Measurements from ENCODE around the gene CMSS1.

The CMSS1 gene

DNA sequence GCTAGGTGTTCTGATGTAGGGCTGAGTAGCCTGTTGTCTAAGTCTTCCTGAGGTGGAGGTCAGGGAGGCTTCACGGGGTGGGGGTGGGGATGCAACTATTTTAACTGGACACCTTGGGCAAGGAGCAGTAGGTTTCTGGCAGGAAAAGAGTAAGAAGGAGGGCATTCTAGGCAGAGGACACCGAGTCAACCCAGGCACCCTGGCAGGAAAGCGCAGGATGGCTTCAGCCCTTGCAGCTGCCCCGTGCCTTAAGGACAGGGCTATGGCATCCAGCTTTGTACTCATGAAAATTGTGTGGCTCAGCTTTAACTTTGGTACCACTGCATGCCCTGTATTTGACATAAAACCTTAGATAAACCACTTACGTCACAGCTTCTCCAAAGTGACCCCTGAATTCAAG, 303.0 kb downstream of the CMSS1 start:
- no peak for DNase-seq

- no peak for DNase-seq
Observed at GRCh38 chr3:100122321-100122720, 304.7 kb downstream of the CMSS1 start.

GRCh38 chr3:100123112-100123511, 305.4 kb downstream of the CMSS1 start:
- no peak for DNase-seq

DNA sequence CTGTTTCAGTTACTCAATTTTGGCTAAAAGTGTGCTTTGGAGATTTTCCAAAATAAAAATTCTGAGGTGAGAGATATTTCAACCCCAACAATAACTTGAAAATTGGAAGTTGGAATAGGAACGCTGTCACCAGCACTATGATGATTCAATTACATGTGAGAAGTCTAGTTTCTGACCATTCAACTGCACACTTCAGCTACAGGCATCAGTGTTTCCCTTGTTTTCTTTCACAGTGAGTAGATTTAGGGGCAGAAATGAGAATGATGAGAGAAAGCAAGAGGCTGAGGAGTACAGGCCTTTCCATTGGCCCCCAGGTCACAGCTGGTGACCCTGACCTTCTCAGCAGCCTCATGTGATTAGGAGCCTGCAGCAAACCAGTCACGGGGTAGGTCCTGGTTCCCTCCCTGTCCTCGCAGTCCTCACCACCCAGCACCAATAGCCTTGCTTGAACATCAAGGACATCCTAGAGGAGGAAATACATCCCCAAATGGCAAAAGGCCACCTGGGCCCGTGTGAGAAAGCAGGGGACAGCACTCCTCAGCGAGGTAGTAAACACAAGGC, 306.6 kb downstream of the CMSS1 start:
- no peak for DNase-seq

GRCh38 chr3:100125161-100125938, 307.7 kb downstream of the CMSS1 start:
- DNase-seq: no peak

DNA sequence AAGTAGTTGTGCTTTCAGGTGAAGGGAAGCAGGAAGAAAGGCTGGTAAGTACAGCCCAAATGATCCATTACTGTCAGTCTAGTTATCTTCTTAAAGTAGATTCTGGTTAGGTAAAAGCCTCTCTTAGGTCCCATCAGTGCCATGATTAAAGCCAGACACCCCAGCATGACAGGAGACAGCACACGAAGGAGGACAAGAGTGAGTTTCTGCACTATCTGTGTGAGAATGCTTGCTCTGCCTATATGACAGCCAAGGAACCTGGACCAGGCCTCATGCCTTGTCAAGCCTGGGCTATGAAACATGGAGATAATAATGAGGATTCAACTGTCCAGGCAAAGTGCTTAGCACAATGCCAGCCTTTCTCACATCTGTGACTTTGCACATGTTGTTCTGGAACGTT, 310.1 kb downstream of the CMSS1 start:
- DNase-seq: no peak

- no peak for DNase-seq
Observed at GRCh38 chr3:100128565-100128964, 310.9 kb downstream of the CMSS1 start.

GRCh38 chr3:100129941-100130340, 312.3 kb downstream of the CMSS1 start:
- no peak for DNase-seq

GRCh38 chr3:100131241-100131640, 313.6 kb downstream of the CMSS1 start:
- no peak for DNase-seq

DNA sequence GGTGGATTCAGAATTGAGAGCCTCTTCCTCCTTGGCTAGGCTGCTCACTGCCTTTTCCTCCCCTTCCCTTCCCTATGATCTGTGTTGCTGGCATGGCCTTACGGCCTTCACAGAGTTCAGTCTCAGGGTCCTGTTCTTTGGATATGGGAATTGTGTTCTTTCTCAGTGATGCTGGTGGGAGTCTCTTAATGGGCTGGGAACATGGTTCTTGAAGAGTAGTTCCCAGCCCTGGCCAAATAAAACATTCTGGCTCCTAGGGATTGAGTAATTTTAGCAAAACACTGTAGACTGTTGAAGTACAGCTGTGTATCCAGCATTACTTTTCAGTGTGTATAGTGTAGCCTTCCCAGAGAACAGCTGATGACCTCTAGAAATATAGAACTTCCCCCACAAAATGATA, 319.3 kb downstream of the CMSS1 start:
- no peak for DNase-seq

DNA sequence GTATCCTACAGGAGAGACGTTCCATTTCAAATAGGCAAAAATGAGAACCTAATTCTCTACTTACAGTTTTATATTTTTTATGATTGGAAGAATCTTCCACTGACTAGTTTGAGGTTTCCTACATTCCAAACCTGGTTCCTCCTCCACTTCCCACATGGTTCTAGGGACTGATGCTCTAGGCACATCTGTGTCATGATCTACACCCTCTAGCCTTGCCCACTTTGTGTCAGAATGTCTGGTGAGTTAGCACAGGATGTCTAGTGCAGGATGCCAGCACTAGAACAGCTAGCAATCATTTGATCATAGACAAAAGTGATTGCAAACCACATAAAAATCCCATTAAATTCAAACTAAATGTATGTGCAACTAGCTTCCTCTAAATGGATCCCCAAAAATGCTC, 323.3 kb downstream of the CMSS1 start:
- DNase-seq: no peak

DNA sequence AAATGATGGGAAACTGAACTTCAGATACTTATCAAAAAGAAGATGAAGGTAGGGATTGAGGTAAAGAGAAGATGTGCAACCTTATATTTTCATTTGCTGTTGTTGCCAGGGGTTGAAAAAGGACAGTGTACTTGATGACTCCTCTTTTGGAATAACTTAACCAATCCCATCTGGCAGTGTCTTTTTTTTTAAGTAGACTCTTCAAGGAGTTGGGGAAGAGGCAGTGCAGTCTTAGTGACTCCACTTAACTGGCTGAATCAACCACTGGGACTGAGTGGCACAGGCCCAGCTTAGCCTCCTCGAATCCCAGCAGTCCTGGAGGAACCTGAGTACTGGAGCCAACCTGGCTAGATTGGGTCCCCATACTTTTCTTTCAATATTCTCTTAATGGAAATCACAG, 323.9 kb downstream of the CMSS1 start:
- no peak for DNase-seq

- no peak for DNase-seq
Observed at GRCh38 chr3:100144255-100144866, 326.7 kb downstream of the CMSS1 start.

- DNase-seq: no peak
Observed at GRCh38 chr3:100149130-100149529, 331.5 kb downstream of the CMSS1 start.

DNA sequence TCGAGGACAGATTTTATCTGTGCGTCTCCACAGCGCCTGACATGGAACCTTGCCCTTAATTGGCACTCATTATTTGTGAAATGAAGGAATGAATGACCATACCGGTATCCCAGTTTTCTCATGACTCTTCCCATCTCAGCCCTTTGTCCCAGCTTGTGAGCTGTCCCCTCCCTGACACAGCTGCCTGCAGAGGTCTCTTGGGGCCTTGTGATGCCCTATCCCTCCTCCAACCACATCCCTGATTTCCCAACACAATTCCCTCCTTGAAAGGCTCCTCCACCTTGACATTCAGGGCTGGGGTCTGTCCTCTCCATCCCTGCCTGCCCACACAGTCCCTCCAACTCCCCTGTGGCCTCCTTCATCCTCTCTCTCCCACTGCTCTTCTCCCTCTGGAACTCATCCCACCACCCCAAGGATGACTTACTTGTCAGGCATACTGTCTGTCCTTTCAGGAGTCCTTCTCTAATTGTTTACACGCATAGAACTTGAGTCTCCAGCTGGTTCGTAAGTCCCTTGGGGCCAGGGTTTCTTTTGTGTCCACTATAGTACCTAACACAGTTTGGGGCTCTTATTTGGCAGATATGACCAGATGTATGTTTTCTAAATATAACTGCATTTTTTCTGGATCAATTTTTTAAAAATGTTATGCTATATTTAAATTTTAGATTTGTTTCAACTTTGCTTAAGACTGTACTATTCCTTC, 332.2 kb downstream of the CMSS1 start:
- no peak for DNase-seq

GRCh38 chr3:100150473-100150872, 332.8 kb downstream of the CMSS1 start:
- no peak for DNase-seq

GRCh38 chr3:100151024-100151707, 333.5 kb downstream of the CMSS1 start:
- no peak for DNase-seq

DNA sequence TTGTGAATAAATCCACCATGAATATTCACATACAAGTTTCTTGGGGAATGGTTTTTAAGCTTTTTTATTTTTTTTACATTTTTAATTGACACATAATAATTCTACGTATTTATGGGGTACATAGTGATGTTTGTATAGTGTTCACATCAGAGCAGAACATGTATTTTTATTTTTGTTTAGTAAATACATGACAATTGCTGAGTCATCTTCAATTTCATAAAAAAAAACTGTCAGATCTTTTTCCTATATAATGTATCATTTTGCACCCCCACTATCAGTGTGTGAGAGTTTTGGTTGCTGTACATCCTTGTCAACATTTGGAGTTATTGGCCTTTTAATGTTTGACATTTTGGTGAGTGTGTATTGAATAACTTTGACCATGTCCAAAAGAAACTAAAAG, 336.5 kb downstream of the CMSS1 start:
- no peak for DNase-seq

DNA sequence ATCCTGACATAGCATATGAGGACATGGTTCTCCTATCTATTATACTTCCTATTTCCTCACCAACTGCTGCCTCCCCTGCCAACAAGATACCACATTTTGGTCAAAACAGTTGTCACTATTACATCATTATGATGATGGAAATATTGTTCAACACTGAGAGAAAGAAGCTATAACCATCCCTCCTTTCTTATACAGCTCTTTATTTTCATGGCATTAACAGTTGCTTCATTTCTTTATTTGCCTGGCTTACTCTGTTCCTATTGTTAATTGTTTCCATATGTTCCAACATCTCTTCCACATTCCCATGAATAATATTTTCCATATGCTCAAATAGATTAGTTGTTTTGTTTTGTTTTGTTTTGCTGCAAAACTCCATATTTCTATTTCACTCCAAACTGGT, 337.5 kb downstream of the CMSS1 start:
- no peak for DNase-seq

GRCh38 chr3:100155590-100155989, 337.9 kb downstream of the CMSS1 start:
- DNase-seq: no peak

DNA sequence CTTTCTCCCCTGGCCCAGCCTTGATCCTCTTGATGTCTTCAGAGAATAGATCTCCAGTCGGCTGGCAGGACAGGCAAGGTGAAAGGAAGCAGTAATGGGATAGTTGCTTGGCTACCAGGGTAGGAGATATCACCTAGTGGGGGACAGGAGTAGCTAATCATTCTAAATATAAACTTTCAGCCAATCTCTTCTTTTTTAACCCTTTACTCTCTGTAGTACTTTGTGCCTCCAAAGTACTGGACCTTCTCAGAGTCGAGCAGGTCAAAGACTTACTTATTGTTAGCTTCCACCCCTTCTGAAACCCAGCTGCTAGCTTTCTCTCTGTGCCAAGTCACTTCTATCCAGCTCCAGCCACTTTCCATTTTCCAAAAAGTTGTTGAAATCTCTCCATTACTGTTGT, 340.0 kb downstream of the CMSS1 start:
- no peak for DNase-seq

- DNase-seq: no peak
Observed at GRCh38 chr3:100158918-100159330, 341.3 kb downstream of the CMSS1 start.

Measured in activated effector memory CD4-positive, alpha-beta T cell treated with anti-CD3 and anti-CD28 coated beads, Interleukin-2, amount 50 U/mL, for 16 hours (primary cell).